GM21529 (cell line): ENCODE data around the gene FAXDC2.
"Not testable (repeated sequence)": the region's sequence is repeated elsewhere in the genome, so short reads cannot be mapped to it uniquely, and the experiment has no call there.

Source experiments
- ATAC-seq: cut with Tn5 transposase; IDR thresholded peaks from one replicate; pipeline ENCODE4 v1.9.1; 2021; ENCODE audit not compliant: unreplicated experiment

Gene FAXDC2

GRCh38 chr5:154831451-154831850, 19.0 kb downstream of the FAXDC2 start:
- ATAC-seq = no peak

- no peak for ATAC-seq
Observed at GRCh38 chr5:154830596-154830995, 19.8 kb downstream of the FAXDC2 start.

- ATAC-seq = no peak
Observed at GRCh38 chr5:154830219-154830595, 20.2 kb downstream of the FAXDC2 start.

- no peak for ATAC-seq
Observed at GRCh38 chr5:154829589-154830218, 20.7 kb downstream of the FAXDC2 start.

- no peak for ATAC-seq
Observed at GRCh38 chr5:154829181-154829588, 21.2 kb downstream of the FAXDC2 start.

- ATAC-seq = no peak
Observed at GRCh38 chr5:154824070-154824469, 26.3 kb downstream of the FAXDC2 start.

GRCh38 chr5:154823605-154824004, 26.8 kb downstream of the FAXDC2 start:
- no peak for ATAC-seq

GRCh38 chr5:154822896-154823295, 27.5 kb downstream of the FAXDC2 start:
- not testable (repeated sequence) for ATAC-seq

- no peak for ATAC-seq
Observed at GRCh38 chr5:154820383-154820782, 30.0 kb downstream of the FAXDC2 start.

GRCh38 chr5:154819546-154819945, 30.9 kb downstream of the FAXDC2 start:
- no peak for ATAC-seq

GRCh38 chr5:154818471-154819116, 31.8 kb downstream of the FAXDC2 start:
- ATAC-seq = no peak

- no peak for ATAC-seq
Observed at GRCh38 chr5:154817815-154818214, 32.6 kb downstream of the FAXDC2 start.

- no peak for ATAC-seq
Observed at GRCh38 chr5:154816891-154817492, 33.4 kb downstream of the FAXDC2 start.

- ATAC-seq = no peak
Observed at GRCh38 chr5:154815684-154816247, 34.6 kb downstream of the FAXDC2 start.

- ATAC-seq = no peak
Observed at GRCh38 chr5:154815025-154815424, 35.4 kb downstream of the FAXDC2 start.

- ATAC-seq = no peak
Observed at GRCh38 chr5:154813736-154814135, 36.7 kb downstream of the FAXDC2 start.

GRCh38 chr5:154813158-154813557, 37.2 kb downstream of the FAXDC2 start:
- no peak for ATAC-seq

GRCh38 chr5:154811653-154812465, 38.5 kb downstream of the FAXDC2 start:
- peak; percentile 69 for ATAC-seq

- no peak for ATAC-seq
Observed at GRCh38 chr5:154811239-154811638, 39.2 kb downstream of the FAXDC2 start.

- ATAC-seq = no peak
Observed at GRCh38 chr5:154806176-154806575, 44.2 kb downstream of the FAXDC2 start.

GRCh38 chr5:154802050-154802449, 48.4 kb downstream of the FAXDC2 start:
- no peak for ATAC-seq
